H9 (cell line): ENCODE measurements around the gene MMP14. TPM values are rescaled to one million over a fixed set of nuclear protein-coding genes. Genes with fewer than 3 reads are reported as not detected.
A peak's percentile ranks its signal among the peaks of the same experiment; 100 is the strongest.

Source experiments
- DNase-seq: peaks from one replicate; pipeline ENCODE4 v3.0.0-alpha.2; 2017
- H2AFZ ChIP-seq: one replicate; pipeline ENCODE4 v1.6.1; 2013; ENCODE audit warnings: mild to moderate bottlenecking, low read length, control low read depth, moderate library complexity
- H2AK5ac ChIP-seq: 2 replicates; pipeline ENCODE4 v1.6.1; 2013; ENCODE audit warnings: low read length, control low read depth, mixed read lengths; ENCODE audit not compliant: insufficient read length
- H2BK120ac ChIP-seq: one replicate; pipeline ENCODE4 v1.6.1; 2013; ENCODE audit warnings: low read depth, mild to moderate bottlenecking, low read length, control low read depth, inconsistent platforms; ENCODE audit not compliant: poor library complexity, severe bottlenecking
- H2BK12ac ChIP-seq: 2 replicates; pipeline ENCODE4 v1.6.1; 2013; ENCODE audit warnings: low read length, control low read depth, mixed read lengths, low read depth; ENCODE audit not compliant: insufficient read length
- H2BK15ac ChIP-seq: 2 replicates; pipeline ENCODE4 v1.6.1; 2013; ENCODE audit warnings: low read depth, low read length, control low read depth
- H2BK20ac ChIP-seq: one replicate; pipeline ENCODE4 v1.6.1; 2013; ENCODE audit warnings: low read depth, mild to moderate bottlenecking, low read length, control low read depth, inconsistent platforms; ENCODE audit not compliant: poor library complexity, severe bottlenecking
- H2BK5ac ChIP-seq: 2 replicates; pipeline ENCODE4 v1.6.1; 2013; ENCODE audit warnings: low read length, control low read depth, mixed read lengths; ENCODE audit not compliant: insufficient read length
- H3K14ac ChIP-seq: 2 replicates; pipeline ENCODE4 v1.6.1; 2013; ENCODE audit warnings: low read length, control low read depth; ENCODE audit not compliant: insufficient read depth
- H3K18ac ChIP-seq: 2 replicates; pipeline ENCODE4 v1.6.1; 2013; ENCODE audit warnings: low read depth, mild to moderate bottlenecking, mixed read lengths, low read length, control low read depth; ENCODE audit not compliant: insufficient read length
- H3K23ac ChIP-seq: 2 replicates; pipeline ENCODE4 v1.6.1; 2013; ENCODE audit warnings: low read length, control low read depth, mixed read lengths, low read depth; ENCODE audit not compliant: insufficient read length
- H3K23me2 ChIP-seq: 2 replicates; pipeline ENCODE4 v1.6.1; 2013; ENCODE audit warnings: low read depth, mild to moderate bottlenecking, mixed read lengths, low read length, control low read depth; ENCODE audit not compliant: insufficient read length, poor library complexity, severe bottlenecking
- H3K27ac ChIP-seq: 2 replicates; pipeline ENCODE4 v1.5.1; 2013; ENCODE audit warnings: low read length, control low read depth, mixed read lengths, low read depth; ENCODE audit not compliant: insufficient read length
- H3K27me3 ChIP-seq: 2 replicates; pipeline ENCODE4 v1.6.1; 2013; ENCODE audit warnings: low read length, control low read depth, inconsistent platforms; ENCODE audit not compliant: insufficient read depth
- H3K4ac ChIP-seq: 2 replicates; pipeline ENCODE4 v1.6.1; 2013; ENCODE audit warnings: low read depth, mild to moderate bottlenecking, control low read depth, inconsistent platforms, low read length, moderate library complexity
- H3K4me1 ChIP-seq: 2 replicates; pipeline ENCODE4 v1.6.1; 2013; ENCODE audit warnings: low read length, control low read depth, inconsistent platforms; ENCODE audit not compliant: insufficient read depth
- H3K4me2 ChIP-seq: 2 replicates; pipeline ENCODE4 v1.6.1; 2013; ENCODE audit warnings: low read length, control low read depth, mixed read lengths; ENCODE audit not compliant: insufficient read length, insufficient read depth
- H3K56ac ChIP-seq: 2 replicates; pipeline ENCODE4 v1.6.1; 2013; ENCODE audit warnings: low read depth, mild to moderate bottlenecking, mixed read lengths, low read length, control low read depth; ENCODE audit not compliant: insufficient read length
- H3K79me1 ChIP-seq: 2 replicates; pipeline ENCODE4 v1.6.1; 2013; ENCODE audit warnings: low read depth, mild to moderate bottlenecking, moderate library complexity, low read length, control low read depth, inconsistent platforms; ENCODE audit not compliant: insufficient read depth, poor library complexity, severe bottlenecking
- H3K79me2 ChIP-seq: 2 replicates; pipeline ENCODE4 v1.6.1; 2013; ENCODE audit warnings: low read length, control low read depth, inconsistent platforms; ENCODE audit not compliant: insufficient read depth
- H3K9ac ChIP-seq: 2 replicates; pipeline ENCODE4 v1.6.1; 2013; ENCODE audit warnings: low read length, control low read depth, mixed read lengths; ENCODE audit not compliant: insufficient read length; ENCODE audit errors: extremely low read depth
- H3K9me3 ChIP-seq: one replicate; pipeline ENCODE4 v1.6.1; 2013; ENCODE audit warnings: low read depth, low read length, inconsistent platforms; ENCODE audit not compliant: control insufficient read depth
- H3T11ph ChIP-seq: one replicate; pipeline ENCODE4 v1.6.1; 2013; ENCODE audit warnings: mild to moderate bottlenecking, low read length, control low read depth, inconsistent platforms
- H4K20me1 ChIP-seq: one replicate; pipeline ENCODE4 v1.6.1; 2013; ENCODE audit not compliant: control insufficient read depth, insufficient read length, insufficient read depth
- H4K5ac ChIP-seq: 2 replicates; pipeline ENCODE4 v1.6.1; 2013; ENCODE audit warnings: low read depth, mild to moderate bottlenecking, mixed read lengths, low read length, control low read depth; ENCODE audit not compliant: insufficient read length
- H4K8ac ChIP-seq: replicated peaks from 2 replicates; pipeline ENCODE4 v1.6.1; 2013; ENCODE audit warnings: low read length, control low read depth, mixed read lengths, low read depth; ENCODE audit not compliant: insufficient read length
- H4K91ac ChIP-seq: 2 replicates; pipeline ENCODE4 v1.6.1; 2013; ENCODE audit warnings: low read depth, mild to moderate bottlenecking, moderate library complexity, mixed read lengths, low read length, control low read depth; ENCODE audit not compliant: insufficient read length
- H3K27ac Mint-ChIP-seq, 3 experiments: 2 replicates in 2 of 3; 3 replicates in 1 of 3; pipeline ENCODE4 v1.8.0; 2020 to 2021; ENCODE audit warnings: mixed read lengths in 3 of 3, mild to moderate bottlenecking in 1 of 3, moderate library complexity in 1 of 3
- H3K27me3 Mint-ChIP-seq: 2 replicates; pipeline ENCODE4 v1.8.0; 2021; ENCODE audit warnings: low read depth, mild to moderate bottlenecking, moderate library complexity, mixed read lengths
- H3K36me3 Mint-ChIP-seq, 3 experiments: 2 replicates in 2 of 3; 3 replicates in 1 of 3; pipeline ENCODE4 v1.8.0; 2020 to 2021; ENCODE audit warnings: low read depth in 3 of 3, mixed read lengths in 3 of 3; ENCODE audit not compliant: insufficient read depth in 1 of 3
- H3K4me1 Mint-ChIP-seq, 2 experiments: 2 replicates each; pipeline ENCODE4 v1.8.0; 2020; ENCODE audit warnings: mixed read lengths in 2 of 2
- H3K4me3 Mint-ChIP-seq, 2 experiments: 2 replicates in 1 of 2; 3 replicates in 1 of 2; pipeline ENCODE4 v1.8.0; 2020 to 2021; ENCODE audit warnings: mild to moderate bottlenecking in 2 of 2, mixed read lengths in 2 of 2, moderate library complexity in 1 of 2
- H3K9me3 Mint-ChIP-seq, 2 experiments: 2 replicates in 1 of 2; 3 replicates in 1 of 2; pipeline ENCODE4 v1.8.0; 2020; ENCODE audit warnings: mild to moderate bottlenecking in 2 of 2, mixed read lengths in 2 of 2, moderate library complexity in 1 of 2
- CTCF ChIP-seq: fragments of 200-600 bp; sonication (generic); conservative IDR thresholded peaks from 3 replicates; pipeline ENCODE4 v1.8.0; 2021; ENCODE audit warnings: antibody characterized with exemption, mild to moderate bottlenecking
- WGBS: extraction: QIAGEN DNeasy Blood & Tissue Kit; methylation state at CpG from one replicate; pipeline ENCODE4 v1.1.7; 2013; ENCODE audit warnings: missing lambda C conversion rate, low lambda C conversion rate, mixed read lengths; ENCODE audit not compliant: insufficient read length; ENCODE audit errors: extremely low coverage; 5-methylcytosine and 5-hydroxymethylcytosine counted together
- total RNA-seq: library from RNA; stranded (reverse); gene quantifications from 2 replicates; pipeline ENCODE4 v1.2.1, GENCODE V29; 2021

The MMP14 gene
- total RNA-seq, 1 experiment from 2014 or later: 56.5 TPM

- Mint-ChIP-seq H3K9me3 (no peaks in the 10 kb centered on the region), H3K36me3 (peaks cover 17 to 46% (median 33%) of the 10 kb centered on the region in 3 experiments; a peak in 6 of 7 replicates), H3K4me1 (peaks cover 34 to 37% of the 10 kb centered on the region in 2 experiments), H3K27ac (peak overlapping the region in 1 of 3 experiments; percentile 26; a peak in 1 of 7 replicates), H3K27me3 (no peaks in the 10 kb centered on the region), H3K4me3 (peak overlapping the region; percentile 95 to 99; a peak in 3 of 5 replicates)
- Histone ChIP-seq H3K27ac (no peak overlapping the region), H3K79me1 (no peaks in the 10 kb centered on the region), H3K18ac (no peak overlapping the region), H2BK15ac (no peak overlapping the region), H2AFZ (no peak overlapping the region), H4K8ac (no peak overlapping the region), H2AK5ac (no peak overlapping the region), H3K79me2 (no peaks in the 10 kb centered on the region; the same call in 1 of the 2 replicates), H3K9me3 (no peaks in the 10 kb centered on the region), H4K20me1 (no peaks in the 10 kb centered on the region), H4K5ac (no peak overlapping the region), H3T11ph (no peak overlapping the region), H3K56ac (no peak overlapping the region), H2BK120ac (no peak overlapping the region), H3K4ac (no peak overlapping the region), H3K27me3 (no peaks in the 10 kb centered on the region), H4K91ac (no peak overlapping the region), H3K4me1 (peaks cover 9% of the 10 kb centered on the region; the same call in 1 of the 2 replicates), H3K4me2 (peak overlapping the region; percentile 81), H2BK5ac (no peak overlapping the region), H3K14ac (no peak overlapping the region), H2BK20ac (no peak overlapping the region), H3K9ac (no peak overlapping the region), H2BK12ac (no peak overlapping the region), H3K23me2 (peaks cover 14% of the 10 kb centered on the region), H3K23ac (no peak overlapping the region)
- no CpG with 5 or more reads among the region's 6 CpGs for WGBS
- no peak for TF ChIP-seq CTCF
- no peak for DNase-seq
These were observed 2.3 kb downstream of the MMP14 start for GRCh38 chr14:22838631-22839041.
